Ascending aorta (tissue), 2 donors: ENCODE measurements around the gene KCTD12. TPM values are rescaled to one million over a fixed set of nuclear protein-coding genes. Genes with fewer than 3 reads are reported as not detected.

Experiments
- DNase-seq, 2 donors: peaks; one replicate each; pipeline ENCODE4 v3.0.0-alpha.2; 2019; ENCODE audit warnings: low spot score in 2 of 2
- H3K27ac ChIP-seq, 2 donors: fragments of 200-600 bp; sonication (generic); one replicate each; pipeline ENCODE4 v1.5.1; 2016 to 2017; ENCODE audit warnings: mild to moderate bottlenecking in 1 of 2
- H3K27me3 ChIP-seq: fragments of 200-600 bp; sonication (generic); one replicate; pipeline ENCODE4 v1.5.1; 2017
- H3K36me3 ChIP-seq, 2 donors: fragments of 200-600 bp; sonication (generic); one replicate each; pipeline ENCODE4 v1.5.1; 2016
- H3K4me1 ChIP-seq, 2 donors: fragments of 200-600 bp; sonication (generic); one replicate each; pipeline ENCODE4 v1.5.1; 2016 to 2017; ENCODE audit warnings: mild to moderate bottlenecking in 1 of 2
- H3K4me3 ChIP-seq, 2 donors: fragments of 200-600 bp; sonication (generic); one replicate each; pipeline ENCODE4 v1.5.1; 2016 to 2017; ENCODE audit warnings: mild to moderate bottlenecking in 1 of 2
- H3K9me3 ChIP-seq, 2 donors: fragments of 200-600 bp; sonication (generic); one replicate each; pipeline ENCODE4 v1.5.1; 2016
- intact Hi-C: fragments of 100-400 bp; cut with DNase I; formaldehyde crosslinking; loops from one replicate; pipeline ENCODE4 v1.15.1; 2023
- total RNA-seq: library from RNA; depleted of rRNA; stranded (reverse); fragments of >200 nt; gene quantifications from one replicate; pipeline ENCODE4 v1.1.0, GENCODE V29; 2016
- TF ChIP-seq, protein P1 (sequence below), 3 experiments: fragments of 200-600 bp in 2 of 3; fragments of 450-650 bp in 1 of 3; sonication (generic) in 2 of 3; IDR thresholded peaks; one replicate each; pipeline ENCODE4 v1.5.1; 2016 to 2019; ENCODE audit warnings: antibody characterized with exemption in 3 of 3, mild to moderate bottlenecking in 1 of 3, moderate library complexity in 1 of 3

The KCTD12 gene
- total RNA-seq, 1 donor from 2014 or later, result 120 TPM

DNA sequence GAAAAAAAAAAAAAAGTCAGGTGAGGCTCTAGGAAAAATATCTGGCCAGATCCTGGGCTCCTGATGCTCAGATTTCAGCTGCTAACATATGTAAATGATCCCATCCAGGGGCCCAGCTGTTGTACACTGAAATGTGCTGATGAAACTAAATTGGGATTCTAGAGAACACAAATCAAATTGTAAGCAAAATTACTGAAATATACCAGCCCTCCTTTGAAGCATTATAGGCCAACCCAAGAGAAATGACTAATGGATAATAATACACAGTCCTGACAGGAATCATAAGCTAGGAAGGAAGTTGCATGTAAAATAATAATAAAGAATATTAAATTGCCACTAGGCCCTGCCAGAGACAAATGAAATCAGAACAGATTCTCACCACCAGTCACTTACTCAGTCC lies 17.8 kb downstream of the KCTD12 start:
- intact Hi-C loops, result no loop called here
- TF ChIP-seq, protein P1, sequence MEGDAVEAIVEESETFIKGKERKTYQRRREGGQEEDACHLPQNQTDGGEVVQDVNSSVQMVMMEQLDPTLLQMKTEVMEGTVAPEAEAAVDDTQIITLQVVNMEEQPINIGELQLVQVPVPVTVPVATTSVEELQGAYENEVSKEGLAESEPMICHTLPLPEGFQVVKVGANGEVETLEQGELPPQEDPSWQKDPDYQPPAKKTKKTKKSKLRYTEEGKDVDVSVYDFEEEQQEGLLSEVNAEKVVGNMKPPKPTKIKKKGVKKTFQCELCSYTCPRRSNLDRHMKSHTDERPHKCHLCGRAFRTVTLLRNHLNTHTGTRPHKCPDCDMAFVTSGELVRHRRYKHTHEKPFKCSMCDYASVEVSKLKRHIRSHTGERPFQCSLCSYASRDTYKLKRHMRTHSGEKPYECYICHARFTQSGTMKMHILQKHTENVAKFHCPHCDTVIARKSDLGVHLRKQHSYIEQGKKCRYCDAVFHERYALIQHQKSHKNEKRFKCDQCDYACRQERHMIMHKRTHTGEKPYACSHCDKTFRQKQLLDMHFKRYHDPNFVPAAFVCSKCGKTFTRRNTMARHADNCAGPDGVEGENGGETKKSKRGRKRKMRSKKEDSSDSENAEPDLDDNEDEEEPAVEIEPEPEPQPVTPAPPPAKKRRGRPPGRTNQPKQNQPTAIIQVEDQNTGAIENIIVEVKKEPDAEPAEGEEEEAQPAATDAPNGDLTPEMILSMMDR (IDR thresholded peaks at IDR 0.05), result no peak
- Histone ChIP-seq H3K9me3 (no peaks in the 10 kb centered on the region), H3K27me3 (no peaks in the 10 kb centered on the region), H3K36me3 (no peaks in the 10 kb centered on the region), H3K4me1 (no peaks in the 10 kb centered on the region), H3K4me3 (no peak overlapping the region), H3K27ac (no peak overlapping the region)
- no peak for DNase-seq

DNA sequence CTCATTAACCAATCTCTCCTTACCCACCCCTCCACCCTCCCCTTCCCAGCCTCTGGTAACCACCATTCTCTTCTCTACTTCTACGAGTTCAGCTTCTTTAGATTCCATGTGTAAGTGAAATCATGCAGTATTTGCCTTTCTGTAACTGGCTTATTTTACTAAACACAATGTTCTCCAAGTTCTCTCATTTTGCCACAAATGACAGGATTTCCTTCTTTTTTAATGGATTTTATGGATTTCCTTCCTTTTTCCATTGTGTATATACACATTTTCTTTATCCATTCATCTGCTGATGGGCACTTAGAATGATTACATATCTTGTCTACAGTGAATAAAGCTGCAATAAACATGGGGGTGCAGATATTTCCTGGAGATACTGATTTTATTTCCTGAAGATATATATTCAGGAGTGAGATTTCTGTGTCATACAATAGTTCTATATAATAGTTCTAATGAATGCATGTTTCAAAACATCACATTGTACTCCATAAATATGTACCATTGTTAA lies 20.2 kb downstream of the KCTD12 start:
- no peaks in the 10 kb centered on the region for H3K27me3 ChIP-seq
- H3K4me1 ChIP-seq, result no peaks in the 10 kb centered on the region
- H3K9me3 ChIP-seq, result no peaks in the 10 kb centered on the region
- TF ChIP-seq, protein P1 (IDR thresholded peaks at IDR 0.05), result no peak
- H3K27ac ChIP-seq, result no peak overlapping the region
- H3K36me3 ChIP-seq, result no peaks in the 10 kb centered on the region
- no peak overlapping the region for H3K4me3 ChIP-seq
- DNase-seq, result no peak
- intact Hi-C loops, result no loop called here

DNA sequence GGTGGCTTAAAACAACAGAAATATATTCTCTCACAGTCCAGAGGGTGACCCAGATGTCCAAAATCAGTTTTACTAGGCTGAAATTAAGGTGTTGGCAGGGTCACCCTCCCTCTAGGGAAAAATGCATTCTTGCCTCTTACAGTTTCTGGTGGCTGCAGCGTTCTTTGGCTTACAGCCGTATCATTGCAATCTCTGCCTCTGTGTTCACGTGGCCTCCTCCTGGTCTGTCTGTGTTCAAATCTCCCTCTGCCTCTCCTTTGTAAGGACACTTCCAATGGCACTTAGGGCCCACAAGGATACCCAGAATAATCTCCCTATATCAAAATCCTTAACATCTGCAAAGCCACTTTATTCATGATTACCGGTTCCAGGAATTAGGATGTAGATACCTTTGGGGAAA lies 21.1 kb downstream of the KCTD12 start:
- intact Hi-C loops, result no loop called here
- DNase-seq, result no peak
- H3K27ac ChIP-seq, result no peak overlapping the region
- no peak overlapping the region for H3K4me3 ChIP-seq
- no peaks in the 10 kb centered on the region for H3K36me3 ChIP-seq
- H3K27me3 ChIP-seq, result no peaks in the 10 kb centered on the region
- H3K4me1 ChIP-seq, result no peaks in the 10 kb centered on the region
- TF ChIP-seq, protein P1 (IDR thresholded peaks at IDR 0.05), result no peak
- H3K9me3 ChIP-seq, result no peaks in the 10 kb centered on the region

DNA sequence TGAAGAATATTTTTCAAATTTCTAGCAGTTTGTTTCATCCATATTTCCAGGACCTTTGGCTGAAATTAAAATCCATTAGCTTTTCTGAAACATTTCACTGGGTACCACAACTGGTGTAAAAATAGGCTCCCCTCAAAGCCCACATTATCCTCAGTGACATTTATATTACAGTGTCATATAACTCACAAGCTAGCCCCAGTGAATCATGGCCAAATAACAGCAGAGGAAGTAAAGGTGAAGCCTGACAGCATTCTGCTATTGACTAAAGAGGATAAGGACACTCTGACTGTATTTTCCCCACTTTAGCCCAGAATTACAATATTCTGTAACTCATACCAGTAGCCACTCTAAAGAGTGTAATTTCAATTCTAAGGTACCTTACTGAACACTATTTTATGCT lies 21.9 kb downstream of the KCTD12 start:
- no peaks in the 10 kb centered on the region for H3K36me3 ChIP-seq
- no peaks in the 10 kb centered on the region for H3K9me3 ChIP-seq
- H3K27ac ChIP-seq, result no peak overlapping the region
- H3K4me1 ChIP-seq, result no peaks in the 10 kb centered on the region
- H3K4me3 ChIP-seq, result no peak overlapping the region
- intact Hi-C loops, result no loop called here
- H3K27me3 ChIP-seq, result no peaks in the 10 kb centered on the region
- DNase-seq, result no peak
- TF ChIP-seq, protein P1 (IDR thresholded peaks at IDR 0.05), result no peak

DNA sequence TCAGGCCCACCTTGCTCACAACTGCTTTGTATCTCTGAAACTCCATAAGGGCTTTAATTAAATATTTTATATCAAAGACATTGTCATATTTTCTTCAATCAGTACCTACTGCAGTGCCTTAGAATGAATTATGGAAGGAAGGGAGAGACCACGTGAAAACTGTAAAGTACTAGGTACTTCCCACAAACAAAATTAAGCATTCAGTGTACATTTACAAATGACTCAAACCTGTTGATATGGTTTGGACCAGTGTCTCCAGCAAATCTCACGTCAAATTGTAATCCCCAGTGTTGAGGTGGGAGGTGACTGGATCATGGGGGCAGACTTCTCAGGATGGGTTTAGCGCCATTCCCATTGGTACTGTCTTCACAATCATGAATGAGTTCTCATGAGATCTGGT lies 23.2 kb downstream of the KCTD12 start:
- intact Hi-C loops, result no loop called here
- Histone ChIP-seq H3K27me3 (no peaks in the 10 kb centered on the region), H3K27ac (no peak overlapping the region), H3K9me3 (no peaks in the 10 kb centered on the region), H3K4me3 (no peak overlapping the region), H3K4me1 (no peaks in the 10 kb centered on the region), H3K36me3 (no peaks in the 10 kb centered on the region)
- no peak for DNase-seq
- TF ChIP-seq, protein P1 (IDR thresholded peaks at IDR 0.05), result no peak

DNA sequence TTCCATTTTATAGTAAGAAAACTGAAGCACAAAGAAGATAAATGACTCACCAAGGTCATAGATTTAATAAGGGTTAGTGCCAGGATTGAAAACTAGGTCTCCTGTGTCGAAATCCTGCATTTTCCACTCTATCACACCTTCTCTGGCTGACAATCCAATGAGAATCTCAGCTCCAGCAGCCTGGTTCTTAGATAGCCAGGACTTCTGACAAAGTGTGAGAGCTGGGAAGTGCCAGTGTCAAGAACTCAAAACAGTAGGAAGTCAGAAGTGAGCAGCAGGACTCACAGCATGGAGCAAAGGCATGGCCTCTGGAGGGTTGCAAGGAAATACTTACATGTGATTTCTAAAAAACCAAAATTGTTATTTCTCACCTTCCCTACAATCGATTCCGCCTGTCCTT lies 24.3 kb downstream of the KCTD12 start:
- Histone ChIP-seq H3K4me1 (no peaks in the 10 kb centered on the region), H3K36me3 (no peaks in the 10 kb centered on the region), H3K27ac (no peak overlapping the region), H3K4me3 (no peak overlapping the region), H3K9me3 (no peaks in the 10 kb centered on the region), H3K27me3 (no peaks in the 10 kb centered on the region)
- DNase-seq, result no peak
- intact Hi-C loops, result no loop called here
- TF ChIP-seq, protein P1 (IDR thresholded peaks at IDR 0.05), result no peak
